Suprapubic skin (tissue), 4 donors: ENCODE results near the gene ZNF169.

Source experiments
- CTCF ChIP-seq, 2 donors: fragments of 200-600 bp in 1 of 2; fragments of 450-650 bp in 1 of 2; sonication (generic) in 1 of 2; IDR thresholded peaks; one replicate each; pipeline ENCODE4 v1.5.1; 2016 to 2019; ENCODE audit warnings: antibody characterized with exemption in 2 of 2, mild to moderate bottlenecking in 1 of 2, moderate library complexity in 1 of 2
- EP300 ChIP-seq: sonication (generic); formaldehyde crosslinking; IDR thresholded peaks from one replicate; pipeline ENCODE4 v1.6.1; 2017; ENCODE audit warnings: antibody characterized with exemption
- POLR2A ChIP-seq, 2 donors: fragments of 450-650 bp; IDR thresholded peaks; one replicate each; pipeline ENCODE4 v1.6.1; 2017; ENCODE audit warnings: antibody characterized with exemption in 2 of 2, mild to moderate bottlenecking in 2 of 2, moderate library complexity in 2 of 2
- POLR2AphosphoS5 ChIP-seq, 3 donors: sonication (generic); formaldehyde crosslinking; IDR thresholded peaks; one replicate each; pipeline ENCODE4 v1.6.1; 2017; ENCODE audit warnings: antibody characterized with exemption in 3 of 3

DNA sequence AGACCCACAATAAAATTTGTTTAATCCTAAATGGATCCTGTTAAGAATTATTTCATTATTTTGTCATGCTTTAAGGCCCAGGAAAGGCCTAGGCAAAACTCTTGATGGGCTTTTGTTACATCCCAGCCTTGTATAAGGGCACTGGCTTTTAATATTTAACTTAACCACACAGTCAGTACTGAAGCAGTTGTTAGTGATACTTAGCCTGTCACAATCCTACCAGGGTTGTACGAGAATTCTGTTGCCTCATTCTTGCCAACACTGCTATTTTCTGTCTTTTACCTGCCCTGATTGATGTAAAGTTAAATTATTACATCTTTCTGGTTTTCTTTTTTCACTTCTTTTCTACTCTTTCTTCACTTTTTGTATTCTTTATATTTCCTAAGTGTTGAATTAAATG is 10.9 kb downstream of the ZNF169 start:
- TF ChIP-seq CTCF (IDR thresholded peaks at IDR 0.05) (no peak), POLR2A (IDR thresholded peaks at IDR 0.05) (no peak), EP300 (no peak), POLR2AphosphoS5 (IDR thresholded peaks at IDR 0.05) (no peak)
